Suprapubic skin (tissue), 4 donors: ENCODE data around the gene ARHGAP44.

Experiments
- EP300 ChIP-seq: sonication (generic); formaldehyde crosslinking; IDR thresholded peaks from one replicate; pipeline ENCODE4 v1.6.1; 2017; ENCODE audit warnings: antibody characterized with exemption
- POLR2A ChIP-seq, 2 donors: fragments of 450-650 bp; IDR thresholded peaks; one replicate each; pipeline ENCODE4 v1.6.1; 2017; ENCODE audit warnings: antibody characterized with exemption in 2 of 2, mild to moderate bottlenecking in 2 of 2, moderate library complexity in 2 of 2
- POLR2AphosphoS5 ChIP-seq, 3 donors: sonication (generic); formaldehyde crosslinking; IDR thresholded peaks; one replicate each; pipeline ENCODE4 v1.6.1; 2017; ENCODE audit warnings: antibody characterized with exemption in 3 of 3
- TF ChIP-seq, protein P1 (sequence below), 2 donors: fragments of 200-600 bp in 1 of 2; fragments of 450-650 bp in 1 of 2; sonication (generic) in 1 of 2; IDR thresholded peaks; one replicate each; pipeline ENCODE4 v1.5.1; 2016 to 2019; ENCODE audit warnings: antibody characterized with exemption in 2 of 2, mild to moderate bottlenecking in 1 of 2, moderate library complexity in 1 of 2

DNA sequence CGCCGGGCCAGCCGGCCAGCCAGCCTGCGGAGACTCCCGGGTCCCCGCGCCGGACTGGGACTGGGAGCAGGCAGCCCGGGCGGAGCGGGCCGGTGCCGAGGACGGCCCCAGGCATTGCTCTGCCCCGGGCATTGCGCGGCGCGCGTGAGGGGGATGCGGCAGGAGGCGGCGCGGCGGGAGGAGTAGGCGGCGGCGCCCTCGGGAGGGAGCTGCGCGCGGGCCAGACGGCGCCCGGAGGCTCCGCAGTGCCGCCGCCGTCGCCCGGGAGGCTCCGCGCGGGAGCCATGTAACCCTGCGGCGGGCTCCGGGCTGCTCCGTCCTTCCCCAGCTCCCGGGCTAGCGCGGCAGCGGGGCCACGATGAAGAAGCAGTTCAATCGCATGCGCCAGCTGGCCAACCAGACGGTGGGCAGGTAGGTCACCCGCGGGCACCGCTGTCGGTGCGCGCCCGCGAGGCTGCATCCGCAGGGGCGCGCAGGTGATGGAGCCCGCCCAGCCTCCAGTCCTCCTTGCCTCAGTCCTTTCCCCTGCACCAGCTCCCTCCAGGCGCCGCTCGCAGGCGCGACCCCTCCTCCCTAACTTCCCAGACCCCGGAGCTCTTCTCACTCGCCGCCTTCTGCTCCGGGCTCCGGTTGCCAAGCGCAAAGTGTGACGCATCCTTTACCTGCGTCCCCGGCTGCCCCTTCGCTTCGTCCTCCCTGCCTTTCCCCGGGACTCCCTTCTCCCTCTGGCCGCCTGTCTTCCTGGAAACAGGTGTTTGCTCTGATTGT lies at the start of gene ARHGAP44:
- TF ChIP-seq, protein P1, sequence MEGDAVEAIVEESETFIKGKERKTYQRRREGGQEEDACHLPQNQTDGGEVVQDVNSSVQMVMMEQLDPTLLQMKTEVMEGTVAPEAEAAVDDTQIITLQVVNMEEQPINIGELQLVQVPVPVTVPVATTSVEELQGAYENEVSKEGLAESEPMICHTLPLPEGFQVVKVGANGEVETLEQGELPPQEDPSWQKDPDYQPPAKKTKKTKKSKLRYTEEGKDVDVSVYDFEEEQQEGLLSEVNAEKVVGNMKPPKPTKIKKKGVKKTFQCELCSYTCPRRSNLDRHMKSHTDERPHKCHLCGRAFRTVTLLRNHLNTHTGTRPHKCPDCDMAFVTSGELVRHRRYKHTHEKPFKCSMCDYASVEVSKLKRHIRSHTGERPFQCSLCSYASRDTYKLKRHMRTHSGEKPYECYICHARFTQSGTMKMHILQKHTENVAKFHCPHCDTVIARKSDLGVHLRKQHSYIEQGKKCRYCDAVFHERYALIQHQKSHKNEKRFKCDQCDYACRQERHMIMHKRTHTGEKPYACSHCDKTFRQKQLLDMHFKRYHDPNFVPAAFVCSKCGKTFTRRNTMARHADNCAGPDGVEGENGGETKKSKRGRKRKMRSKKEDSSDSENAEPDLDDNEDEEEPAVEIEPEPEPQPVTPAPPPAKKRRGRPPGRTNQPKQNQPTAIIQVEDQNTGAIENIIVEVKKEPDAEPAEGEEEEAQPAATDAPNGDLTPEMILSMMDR (IDR thresholded peaks at IDR 0.05), result no peak
- TF ChIP-seq POLR2AphosphoS5 (IDR thresholded peaks at IDR 0.05) (no peak), POLR2A (IDR thresholded peaks at IDR 0.05) (no peak), EP300 (no peak)
